K562 treated with DMSO at 1 percent for 12 hours (cell line): ENCODE results near the gene SLC6A9. TPM values are rescaled to one million over a fixed set of nuclear protein-coding genes. Genes with fewer than 3 reads are reported as not detected.

Experiments
- total RNA-seq: library from RNA; unstranded; fragments of 300-600 nt; gene quantifications from 2 replicates; pipeline ENCODE4 v1.2.3, GENCODE V29; 2022; ENCODE audit not compliant: insufficient read depth

Gene SLC6A9
- total RNA-seq: 20.4 and 50.0 TPM in 2 replicates

DNA sequence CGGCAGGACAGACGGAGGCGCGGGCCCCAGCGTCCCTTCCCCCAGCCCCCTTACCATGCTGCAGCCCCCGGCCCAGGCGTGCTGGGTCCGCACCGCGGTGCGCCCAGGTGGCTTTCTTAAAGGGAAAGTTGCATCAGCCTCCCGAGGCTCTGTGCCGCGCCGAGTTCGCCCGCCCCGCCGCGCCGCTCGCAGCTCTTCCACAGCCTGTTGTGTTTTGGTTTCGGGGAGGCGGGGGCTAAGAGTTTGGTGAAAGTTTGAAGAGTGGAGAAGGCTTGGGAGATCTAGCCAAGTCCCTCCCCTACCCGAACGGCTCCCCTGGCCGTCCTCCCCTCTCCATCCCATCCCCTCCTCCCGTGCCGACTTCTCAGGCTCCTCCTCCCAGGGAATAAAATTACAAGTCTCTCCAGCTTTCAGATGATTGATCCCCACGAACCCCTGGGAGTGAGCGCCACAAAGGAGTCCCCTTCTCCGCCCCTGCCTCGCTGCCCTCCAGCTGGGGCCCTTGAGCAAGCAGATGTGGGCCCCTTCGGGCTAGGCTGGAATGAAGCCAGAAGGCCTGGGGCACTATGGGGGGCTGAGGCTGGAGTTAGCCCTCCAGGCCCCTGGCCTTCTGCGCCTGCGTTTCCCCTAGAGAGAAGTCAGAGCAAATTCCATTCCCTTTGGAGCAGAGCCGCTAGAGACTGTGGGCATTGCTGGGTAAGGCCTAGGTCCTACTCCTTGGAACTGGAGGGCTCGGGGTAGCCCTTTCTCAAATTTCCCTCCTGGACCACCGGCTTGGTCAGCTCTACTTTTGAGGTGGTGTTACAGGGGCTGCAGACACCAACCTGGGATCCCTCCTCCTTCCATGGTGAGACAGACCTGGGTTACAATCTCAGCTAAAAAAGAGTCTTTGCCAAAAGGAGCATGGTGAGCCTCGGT is at the start of gene SLC6A9:
Gene SLC6A9 (minus strand): TSS at position 211 of the 918 bp plus-strand sequence. CDS start 7,185 bp downstream, outside the sequence.

DNA sequence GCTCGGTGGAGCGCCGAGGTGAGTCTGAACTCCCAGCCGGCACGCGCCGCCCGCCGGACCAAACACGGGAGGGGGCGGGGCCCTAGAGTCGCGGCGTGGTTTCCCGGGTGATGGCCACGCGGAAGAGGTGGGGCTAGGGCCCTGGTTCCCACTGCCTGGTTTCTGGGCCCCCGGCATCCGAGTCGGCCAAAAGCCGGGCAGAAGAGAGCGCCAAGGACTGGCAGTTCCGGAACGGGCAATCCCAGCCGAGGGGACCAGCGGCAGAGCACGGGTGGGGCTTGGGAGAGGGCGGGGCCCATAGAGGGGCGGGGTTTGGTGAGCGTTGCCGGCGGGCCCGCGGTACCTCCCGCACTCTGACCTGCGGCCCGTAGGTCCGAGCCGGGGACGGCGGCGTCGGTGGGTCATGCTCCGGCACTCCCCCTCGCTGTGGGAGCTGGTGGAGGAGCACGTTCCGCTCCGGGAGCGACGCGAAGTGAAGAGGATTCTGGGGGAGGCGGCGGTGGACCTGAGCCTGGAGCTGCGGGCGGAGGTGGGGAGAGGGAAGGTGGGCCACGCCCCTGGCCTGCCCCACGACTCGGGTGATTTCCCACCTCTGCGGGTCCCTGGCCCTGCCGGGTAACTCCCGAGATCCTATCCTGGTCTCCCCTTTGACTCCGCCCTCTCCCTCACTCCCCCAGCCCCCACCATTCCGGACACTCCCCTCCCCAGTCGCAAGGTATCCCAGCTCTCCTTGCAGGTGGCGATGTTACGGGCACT is 39.6 kb downstream of the SLC6A9 start, which contains the start of gene CCDC24:
Gene CCDC24 (plus strand): TSS at position 124 of the 756 bp plus-strand sequence. CDS start 280 bp downstream, at position 404.

DNA sequence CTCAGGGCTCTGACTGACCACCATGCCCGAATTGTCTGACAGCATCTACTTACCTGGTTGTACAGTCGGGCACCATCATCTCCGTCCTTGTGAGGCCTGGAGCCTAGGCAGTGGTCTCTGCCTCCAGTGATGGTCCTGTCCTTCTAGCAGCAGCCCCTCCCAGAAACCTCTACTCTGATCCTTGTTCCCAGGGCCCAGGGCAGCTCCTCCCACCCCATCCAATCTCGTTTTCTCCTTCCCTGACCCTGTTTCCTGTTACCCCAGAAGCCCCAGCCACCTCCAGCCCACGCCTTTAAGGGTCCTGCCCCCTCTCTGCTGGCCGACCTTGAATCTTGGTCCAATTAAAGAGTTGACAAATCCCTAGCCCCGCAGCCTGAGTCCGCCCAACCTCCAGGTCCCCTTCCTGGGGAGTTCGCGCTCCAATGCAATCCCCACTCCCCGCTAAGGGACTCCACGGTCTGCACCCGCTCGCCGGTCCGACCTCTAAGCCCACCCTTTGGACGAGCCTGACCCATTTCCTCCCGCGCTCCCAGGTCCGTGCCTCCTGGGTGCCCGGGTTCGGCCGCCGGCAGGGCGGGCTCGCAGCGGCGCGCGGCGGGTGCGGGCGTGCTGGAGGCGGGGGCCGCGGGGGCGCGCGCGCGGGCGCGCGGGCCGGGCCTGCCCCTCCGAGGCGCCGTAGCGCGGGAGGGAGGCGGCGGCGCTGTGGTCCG is 52.6 kb downstream of the SLC6A9 start, which contains the start of gene B4GALT2:
Gene B4GALT2 (plus strand): TSS at position 660 of the 710 bp plus-strand sequence. CDS start 1,951 bp downstream, outside the sequence.

DNA sequence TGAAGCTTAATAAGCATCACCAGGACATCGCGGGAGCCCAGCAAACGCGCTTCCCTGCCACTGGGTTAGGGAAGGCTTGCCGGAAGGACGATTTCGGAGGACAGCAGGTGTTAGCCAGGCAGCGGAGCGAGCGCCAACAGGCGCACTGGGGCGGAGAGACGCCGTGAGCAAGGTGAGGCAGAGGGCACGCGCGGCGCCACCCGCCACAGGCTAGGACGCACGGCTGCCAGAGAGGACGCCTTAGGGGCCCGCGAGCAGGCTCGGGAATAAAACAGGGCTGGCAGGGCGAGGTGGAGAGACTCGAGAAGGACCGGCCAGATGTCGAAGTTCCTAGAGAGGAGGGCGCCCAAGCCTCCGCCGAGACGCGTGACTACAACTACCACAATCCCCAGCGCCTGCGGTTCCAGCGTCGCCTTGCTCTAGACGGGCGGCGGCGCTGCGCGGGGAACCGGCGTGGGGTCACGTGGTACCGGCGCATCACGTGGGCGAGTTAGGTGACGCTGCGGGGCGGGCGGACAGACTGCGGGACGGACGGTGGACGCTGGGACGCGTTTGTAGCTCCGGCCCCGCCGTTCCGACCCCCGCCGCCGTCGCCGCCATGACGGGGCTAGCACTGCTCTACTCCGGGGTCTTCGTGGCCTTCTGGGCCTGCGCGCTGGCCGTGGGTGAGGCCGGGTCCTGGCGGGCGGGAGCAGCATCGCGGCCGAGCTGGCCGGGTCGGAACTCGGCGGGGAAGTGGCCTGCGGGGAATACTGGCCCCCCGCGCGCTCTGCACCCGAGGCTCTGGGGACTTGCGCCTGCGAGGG is 56.6 kb downstream of the SLC6A9 start, which contains the start of gene ATP6V0B:
Gene ATP6V0B (plus strand): TSS at position 518 of the 806 bp plus-strand sequence. CDS start 81 bp downstream, at position 599.

DNA sequence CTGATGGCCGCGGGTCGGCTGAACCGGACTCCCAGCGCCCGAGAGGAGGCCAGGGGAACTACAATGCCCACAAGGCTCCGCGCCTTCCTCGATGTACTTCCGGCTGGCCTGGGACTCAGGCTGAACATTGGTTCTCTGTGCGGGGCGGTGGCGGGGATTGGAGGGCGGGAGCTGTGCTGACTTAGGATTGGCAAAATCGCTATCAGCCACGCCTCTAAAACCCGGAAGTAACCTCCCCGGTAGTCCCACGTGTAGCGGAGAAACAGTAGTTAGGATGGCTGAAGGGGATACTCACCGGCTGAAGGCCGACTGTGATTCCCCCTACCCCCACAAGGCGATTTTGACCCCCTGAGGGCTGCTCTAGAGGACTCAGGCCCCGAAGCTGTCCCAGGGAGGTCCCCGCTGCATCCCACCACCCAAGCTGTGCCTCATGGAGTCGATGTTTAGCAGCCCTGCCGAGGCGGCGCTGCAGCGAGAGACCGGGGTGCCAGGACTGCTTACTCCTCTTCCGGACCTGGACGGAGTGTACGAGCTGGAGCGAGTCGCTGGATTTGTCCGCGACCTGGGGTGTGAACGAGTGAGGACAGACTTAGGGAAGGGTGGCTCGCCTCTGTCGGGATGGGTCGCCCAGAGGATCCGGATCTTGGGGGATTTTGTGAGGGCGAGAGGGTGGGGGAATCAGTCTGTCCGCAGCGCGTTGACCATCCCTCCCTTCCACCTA is 61.4 kb downstream of the SLC6A9 start, which contains the start of gene DPH2:
Gene DPH2 (plus strand): TSS at position 265 of the 721 bp plus-strand sequence. CDS start 166 bp downstream, at position 431.

Other genes starting within 250 kb of the SLC6A9 start
- 1.2 and 5.8 TPM in 2 replicates for gene ARTN, start 97.7 kb downstream of the SLC6A9 start, total RNA-seq
- gene IPO13, start 84.5 kb downstream of the SLC6A9 start, total RNA-seq: 21.9 and 35.0 TPM in 2 replicates
- gene DPH2, start 61.5 kb downstream of the SLC6A9 start, total RNA-seq: 9.4 and 14.9 TPM in 2 replicates
- 472 and 612 TPM in 2 replicates for gene ATP6V0B, start 56.5 kb downstream of the SLC6A9 start, total RNA-seq
- gene B4GALT2, start 52.3 kb downstream of the SLC6A9 start, total RNA-seq: 29.5 and 32.0 TPM in 2 replicates
- 0.41 TPM in 1 of 2 replicates, not detected in the other for gene CCDC24, start 39.9 kb downstream of the SLC6A9 start, total RNA-seq
- gene KLF17, start 87.4 kb upstream of the SLC6A9 start, total RNA-seq: not detected in 2 replicates
- not detected in 2 replicates for gene KLF18, start 110.2 kb upstream of the SLC6A9 start, total RNA-seq
- 31.9 and 38.9 TPM in 2 replicates for gene DMAP1, start 182.0 kb upstream of the SLC6A9 start, total RNA-seq